HTERT RPE-1 (cell line): ENCODE results near the gene CRTAC1.
"Not testable (repeated sequence)": the region's sequence is repeated elsewhere in the genome, so short reads cannot be mapped to it uniquely, and the experiment has no call there.

ENCODE experiments used
- in situ Hi-C: fragments of 300-500 bp; cut with MboI; formaldehyde crosslinking; loops from 4 replicates; pipeline ENCODE4 v1.14.3; 2020; ENCODE audit warnings: low sequenced_read_pairs

CRTAC1 gene

DNA sequence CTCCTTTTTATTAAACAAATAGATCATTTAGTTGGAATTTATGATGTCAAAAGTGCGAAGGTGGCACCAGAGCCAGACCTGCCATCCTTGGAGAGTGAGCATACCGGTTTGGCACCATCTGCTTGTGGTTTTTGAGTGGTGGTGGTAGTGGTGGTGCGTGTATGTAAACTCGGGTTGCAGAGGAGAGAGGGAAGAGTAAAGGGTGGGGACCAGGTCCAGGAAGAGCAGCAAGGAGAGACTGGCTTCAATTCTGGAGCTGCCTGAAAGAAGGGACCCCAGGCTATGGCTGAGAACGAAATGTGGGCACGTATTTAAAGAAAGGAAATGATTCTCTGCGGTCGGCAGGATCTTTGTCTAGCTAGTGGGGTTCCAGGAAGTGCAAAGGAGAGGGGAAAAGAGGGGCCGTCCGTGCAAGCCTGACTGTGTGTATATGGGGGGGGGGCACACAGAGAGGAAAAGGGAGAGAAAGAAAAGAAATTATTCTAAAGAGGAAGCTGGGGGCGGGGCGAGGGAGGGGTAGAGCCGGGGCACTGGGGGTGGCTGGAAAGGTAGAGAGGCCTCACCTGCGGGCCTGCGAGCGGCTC is 181.2 kb downstream of the CRTAC1 start:
- in situ Hi-C loops: no loop called here

DNA sequence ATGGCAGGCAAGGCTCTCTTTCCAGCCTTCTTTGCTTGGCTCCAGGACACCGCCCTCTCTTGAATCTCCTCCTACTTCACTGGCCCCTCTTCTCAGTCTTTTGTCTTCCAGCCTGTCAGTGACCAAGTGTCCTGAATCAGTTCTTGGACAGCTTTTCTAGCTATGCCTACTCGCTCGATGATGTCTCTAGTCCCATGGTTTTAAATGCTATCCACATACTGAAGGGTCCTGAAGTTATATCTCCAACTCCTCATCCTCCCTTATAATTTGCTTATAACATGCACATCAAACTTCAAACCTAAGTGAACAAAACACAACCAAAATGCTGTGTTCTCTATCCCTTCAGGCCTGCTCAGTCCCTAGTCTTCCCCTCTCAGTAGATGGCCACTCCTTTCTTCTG is 185.7 kb downstream of the CRTAC1 start:
- in situ Hi-C loops: no loop called here

DNA sequence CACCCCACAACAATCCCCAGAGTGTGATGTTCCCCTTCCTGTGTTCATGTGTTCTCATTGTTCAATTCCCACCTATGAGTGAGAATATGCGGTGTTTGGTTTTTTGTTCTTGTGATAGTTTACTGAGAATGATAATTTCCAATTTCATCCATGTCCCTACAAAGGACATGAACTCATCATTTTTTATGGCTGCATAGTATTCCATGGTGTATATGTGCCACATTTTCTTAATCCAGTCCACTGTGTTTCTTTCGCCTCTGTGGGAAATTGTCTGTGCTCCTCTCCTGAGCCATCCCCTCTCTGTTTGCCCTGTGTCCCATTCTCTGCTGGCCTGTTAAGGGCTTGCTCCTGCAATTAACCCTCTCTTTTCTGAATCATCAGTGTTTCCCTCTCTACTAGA is 186.4 kb downstream of the CRTAC1 start:
- in situ Hi-C loops: not testable (repeated sequence)

DNA sequence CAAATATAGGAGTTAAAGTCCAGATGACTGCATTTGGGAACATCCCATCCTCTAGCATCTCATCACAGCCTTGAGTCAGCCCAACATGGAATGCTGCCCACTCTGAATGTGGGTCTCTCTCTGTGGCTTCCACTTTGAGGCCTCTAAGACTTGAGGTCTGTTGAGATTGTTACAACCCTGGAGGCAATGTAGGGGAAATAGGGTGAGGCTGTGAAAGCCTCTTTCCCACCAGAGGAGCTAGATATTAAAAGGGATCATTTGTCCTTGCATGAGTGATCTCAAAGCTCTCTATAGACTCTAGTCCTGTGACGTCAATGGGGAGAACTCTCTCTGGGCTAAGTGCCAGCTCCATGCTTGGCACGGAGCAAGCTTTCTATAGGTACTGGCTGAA is 187.1 kb downstream of the CRTAC1 start:
- in situ Hi-C loops: no loop called here

DNA sequence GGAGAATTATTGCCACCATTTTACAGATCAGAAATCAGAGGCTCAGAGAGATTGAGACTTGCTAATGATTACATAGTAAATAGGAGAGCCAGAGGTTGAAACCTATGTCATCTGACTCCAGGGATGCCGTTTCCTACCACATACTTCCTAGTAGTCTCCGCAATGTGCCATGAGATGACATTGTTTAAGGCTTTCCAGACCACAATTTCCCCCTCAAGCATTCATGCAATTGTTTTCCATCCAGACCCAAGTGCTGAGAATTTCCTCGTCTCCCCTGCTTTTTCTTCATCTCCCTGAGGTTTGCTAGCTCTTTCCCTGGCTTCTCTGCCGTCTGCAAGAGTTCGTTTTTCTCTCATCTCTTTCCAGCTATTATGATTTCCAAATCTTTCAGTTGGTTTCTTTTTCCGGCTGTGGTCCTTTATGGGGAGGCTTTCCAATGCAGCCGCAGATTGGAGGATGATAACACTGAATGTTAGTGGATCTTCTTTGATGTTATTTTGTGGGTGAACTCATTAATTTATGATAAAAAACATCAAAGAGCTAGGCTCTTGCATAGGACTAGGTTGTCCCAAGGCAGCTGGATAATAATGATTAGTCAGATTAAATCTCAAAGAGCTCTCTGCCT is 187.7 kb downstream of the CRTAC1 start:
- in situ Hi-C loops: no loop called here

DNA sequence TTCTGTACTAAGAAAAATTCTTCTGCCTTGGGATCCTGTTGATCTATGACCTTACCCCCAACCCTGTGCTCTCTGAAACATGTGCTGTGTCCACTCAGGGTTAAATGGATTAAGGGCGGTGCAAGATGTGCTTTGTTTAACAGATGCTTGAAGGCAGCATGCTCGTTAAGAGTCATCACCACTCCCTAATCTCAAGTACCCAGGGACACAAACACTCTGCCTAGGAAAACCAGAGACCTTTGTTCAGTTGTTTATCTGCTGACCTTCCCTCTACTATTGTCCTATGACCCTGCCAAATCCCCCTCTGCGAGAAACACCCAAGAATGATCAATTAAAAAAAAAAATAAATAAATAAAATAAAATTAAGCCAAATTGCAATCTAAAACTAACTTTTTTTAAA is 188.3 kb downstream of the CRTAC1 start:
- in situ Hi-C loops: not testable (repeated sequence)

DNA sequence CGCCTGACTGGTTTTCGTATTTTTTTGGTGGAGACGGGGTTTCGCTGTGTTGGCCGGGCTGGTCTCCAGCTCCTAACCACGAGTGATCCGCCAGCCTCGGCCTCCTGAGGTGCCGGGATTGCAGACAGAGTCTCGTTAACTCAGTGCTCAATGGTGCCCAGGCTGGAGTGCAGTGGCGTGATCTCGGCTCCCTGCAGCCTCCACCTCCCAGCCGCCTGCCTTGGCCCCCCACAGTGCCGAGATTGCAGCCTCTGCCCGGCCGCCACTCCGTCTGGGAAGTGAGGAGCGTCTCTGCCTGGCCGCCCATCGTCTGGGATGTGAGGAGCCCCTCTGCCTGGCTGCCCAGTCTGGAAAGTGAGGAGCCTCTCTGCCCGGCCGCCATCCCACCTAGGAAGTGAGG is 189.3 kb downstream of the CRTAC1 start:
- in situ Hi-C loops: not testable (repeated sequence)

DNA sequence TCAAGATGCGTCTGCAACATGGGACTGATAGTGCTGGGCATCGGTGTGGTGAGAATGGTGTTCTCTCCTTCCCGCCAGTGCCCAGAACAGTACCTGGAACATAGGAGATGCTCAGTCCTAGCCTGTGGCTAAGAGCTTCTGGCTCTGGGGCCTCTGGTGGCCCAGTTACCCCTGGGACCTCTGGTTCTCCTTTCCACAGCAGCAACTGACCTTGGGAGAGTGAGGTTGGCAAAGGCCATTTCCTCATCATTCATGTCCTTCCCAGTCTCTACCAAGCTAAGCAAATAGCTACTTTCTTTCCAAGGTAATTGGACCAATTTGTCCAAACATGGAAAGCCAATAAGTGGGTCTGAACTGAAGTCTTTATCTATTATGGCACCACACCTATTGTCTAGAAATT is 192.3 kb downstream of the CRTAC1 start:
- in situ Hi-C loops: no loop called here

DNA sequence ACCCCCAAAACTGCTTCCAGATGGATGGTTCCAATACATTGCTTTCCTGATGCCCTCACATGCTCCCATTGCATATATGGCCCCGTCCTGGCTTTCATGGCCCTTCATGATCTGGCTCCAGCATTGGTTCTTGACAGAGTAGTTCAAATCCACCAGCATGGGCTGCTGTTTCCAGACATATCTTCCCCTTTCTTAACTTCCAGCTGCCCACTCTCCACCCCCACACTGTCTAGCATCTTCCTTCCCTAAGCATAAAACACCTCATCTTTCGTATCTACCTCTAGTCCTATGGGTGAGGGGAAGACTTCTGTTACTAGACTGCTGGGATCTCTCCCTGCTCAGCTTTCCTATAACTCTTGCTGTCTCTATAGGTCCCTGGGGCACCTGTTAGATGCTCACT is 194.0 kb downstream of the CRTAC1 start:
- in situ Hi-C loops: no loop called here

DNA sequence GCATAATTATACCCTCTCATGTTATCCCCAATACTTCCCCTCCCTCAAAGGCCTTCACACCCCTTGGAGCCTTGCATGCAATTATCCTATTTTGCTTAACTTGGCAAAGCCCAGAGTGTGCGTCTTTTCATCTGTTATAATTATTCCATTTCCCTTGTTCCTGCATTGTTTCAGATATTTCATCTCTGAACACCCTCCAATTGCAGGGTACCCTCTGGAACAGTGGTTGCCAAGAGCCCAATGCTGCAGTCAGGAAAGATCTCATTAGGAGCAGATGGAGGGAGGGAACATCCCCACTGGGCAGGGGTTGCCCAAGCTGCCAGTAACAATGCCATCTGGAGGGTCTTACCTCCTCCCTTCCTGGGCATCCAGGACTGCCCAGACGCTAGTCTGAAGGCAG is 199.2 kb downstream of the CRTAC1 start:
- in situ Hi-C loops: no loop called here

DNA sequence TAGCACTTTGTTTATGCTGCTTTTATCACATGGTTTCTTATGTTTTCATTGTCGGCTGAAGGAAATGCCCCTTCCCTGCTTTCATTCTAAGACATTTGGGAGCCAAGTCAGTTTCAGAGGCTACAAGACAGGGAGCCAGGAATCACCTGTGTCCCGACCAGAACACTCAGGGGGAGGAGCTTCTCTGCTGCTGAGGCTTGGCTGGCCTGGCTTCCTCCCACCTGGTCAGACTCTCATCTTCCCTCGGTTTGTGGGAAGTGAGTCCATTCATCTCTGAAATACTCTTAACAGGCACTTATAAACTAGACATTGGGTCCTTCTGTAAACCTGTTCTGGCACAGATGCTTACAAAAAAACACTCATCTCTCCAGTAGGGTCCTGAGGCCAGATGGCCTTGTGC is 200.4 kb downstream of the CRTAC1 start:
- in situ Hi-C loops: no loop called here

DNA sequence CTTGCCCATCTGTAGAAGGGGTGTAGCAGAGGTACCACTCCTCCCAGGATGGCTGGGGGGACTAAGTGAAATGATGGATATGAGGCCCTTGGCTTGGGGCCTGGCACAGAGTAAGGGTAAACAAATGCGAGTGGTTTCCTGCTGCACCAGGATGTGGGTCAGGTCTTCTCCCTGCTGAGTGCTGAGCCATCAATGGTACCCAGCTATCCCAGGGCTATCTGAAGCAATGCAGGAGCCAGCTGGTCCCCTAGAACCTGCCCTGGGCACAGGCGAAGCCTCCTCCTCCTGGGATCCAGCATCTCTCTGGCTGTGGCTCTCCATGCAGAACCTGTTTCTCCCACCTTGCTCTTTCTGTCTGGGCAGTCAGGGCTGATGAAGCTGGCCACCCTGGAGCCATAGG is 201.7 kb downstream of the CRTAC1 start:
- in situ Hi-C loops: no loop called here

DNA sequence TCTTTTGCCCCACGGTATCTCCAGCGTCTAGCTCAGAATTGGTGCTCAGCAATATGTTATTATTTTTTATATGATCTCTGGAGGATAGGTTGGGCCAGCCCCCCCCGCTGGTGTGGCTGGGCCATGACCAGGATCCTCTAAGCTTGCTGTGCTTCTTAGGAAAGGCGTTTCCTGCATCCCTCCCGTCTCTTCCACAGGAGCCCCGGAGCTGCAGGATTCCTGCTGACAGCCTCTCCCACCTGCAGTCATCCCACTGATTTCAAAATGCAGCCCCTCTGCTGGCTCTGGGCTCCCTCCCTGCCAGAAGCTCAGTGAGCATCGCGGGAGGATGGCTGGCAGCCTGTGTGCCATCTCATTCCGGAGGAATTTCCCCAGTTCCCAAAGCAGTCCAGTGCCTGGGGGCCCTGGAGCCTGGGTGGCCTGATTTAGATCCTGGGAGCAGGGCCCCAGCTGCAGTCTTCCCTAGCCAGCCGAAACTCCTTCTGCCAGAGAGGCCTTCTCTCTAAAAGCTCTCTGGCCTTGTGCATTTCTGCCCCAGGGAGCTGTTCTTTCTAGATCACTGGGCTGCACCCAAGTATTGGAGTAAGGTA is 202.6 kb downstream of the CRTAC1 start:
- in situ Hi-C loops: no loop called here

DNA sequence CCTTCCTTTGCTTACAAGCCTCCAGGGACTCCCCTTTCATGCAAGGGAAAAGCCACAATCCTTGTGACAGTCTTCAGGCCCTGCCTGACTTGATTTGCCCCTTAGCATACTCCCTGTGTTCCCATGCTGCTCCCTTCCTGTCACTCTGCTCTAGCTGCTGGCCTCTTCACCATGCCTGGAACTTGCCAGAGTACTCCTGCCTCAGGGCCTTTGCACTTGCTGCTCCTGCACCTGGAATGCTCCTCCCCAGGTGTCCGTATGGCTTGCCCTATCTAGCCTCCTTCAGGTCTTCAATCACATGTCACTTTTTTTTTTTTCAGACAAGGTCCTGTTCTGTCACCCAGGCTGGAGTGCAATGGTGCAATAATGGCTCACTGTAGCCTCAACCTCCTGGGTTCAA is 203.5 kb downstream of the CRTAC1 start:
- in situ Hi-C loops: no loop called here

DNA sequence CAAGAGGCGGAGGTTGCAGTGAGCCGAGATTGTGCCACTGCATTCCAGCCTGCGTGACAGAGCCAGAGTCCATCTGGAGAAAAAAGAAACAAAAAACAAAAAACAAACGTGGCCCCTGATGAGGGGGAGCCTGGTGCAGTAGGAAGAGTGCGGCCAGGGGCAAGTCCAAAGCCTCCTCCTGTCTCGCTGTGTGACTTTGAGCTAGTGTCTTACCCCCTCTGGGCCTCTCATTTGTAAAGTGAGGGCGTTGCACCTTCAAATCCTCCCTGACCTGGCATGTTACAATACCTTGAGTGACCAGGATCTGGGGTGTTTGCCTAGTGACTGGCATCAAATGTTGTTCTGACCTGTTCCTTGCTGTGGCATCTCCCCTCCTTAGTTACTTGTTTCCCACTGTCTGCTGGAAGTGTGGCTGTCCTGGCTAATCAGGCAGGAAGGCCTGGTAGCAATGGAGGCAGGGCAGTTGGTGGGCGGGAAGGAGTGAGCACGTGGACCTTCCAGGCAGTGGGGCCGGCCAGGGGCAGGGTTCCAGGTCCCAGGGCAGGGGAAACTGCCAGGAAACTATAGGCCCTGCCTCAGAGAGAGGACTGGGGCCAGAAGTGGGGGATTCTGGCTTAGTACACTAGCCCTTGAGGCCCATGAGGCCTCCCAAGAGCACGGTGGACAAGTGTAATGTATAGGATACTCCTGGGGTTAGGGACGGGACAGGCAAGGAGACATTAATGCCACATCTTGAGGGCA is 205.2 kb downstream of the CRTAC1 start:
- in situ Hi-C loops: no loop called here

DNA sequence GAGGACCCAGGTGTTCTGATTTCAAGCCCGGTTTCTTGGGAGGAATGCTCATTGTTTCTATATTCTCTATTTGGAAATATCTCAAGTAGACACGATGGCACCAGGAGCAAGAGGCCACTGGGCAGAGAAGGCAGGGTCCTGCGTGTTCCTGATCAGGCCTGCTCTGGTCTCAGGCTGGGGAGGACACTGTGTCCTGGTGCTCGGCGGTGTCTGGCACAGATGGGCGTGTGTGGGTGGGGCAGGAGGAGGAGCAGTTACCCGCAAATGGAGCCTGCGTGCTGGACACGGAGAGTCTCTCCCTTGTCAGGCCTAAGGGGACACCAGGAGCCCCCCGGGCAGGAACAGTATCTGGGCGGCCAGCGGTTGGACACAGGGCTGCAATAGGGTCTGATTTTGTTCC is 206.7 kb downstream of the CRTAC1 start:
- in situ Hi-C loops: no loop called here

DNA sequence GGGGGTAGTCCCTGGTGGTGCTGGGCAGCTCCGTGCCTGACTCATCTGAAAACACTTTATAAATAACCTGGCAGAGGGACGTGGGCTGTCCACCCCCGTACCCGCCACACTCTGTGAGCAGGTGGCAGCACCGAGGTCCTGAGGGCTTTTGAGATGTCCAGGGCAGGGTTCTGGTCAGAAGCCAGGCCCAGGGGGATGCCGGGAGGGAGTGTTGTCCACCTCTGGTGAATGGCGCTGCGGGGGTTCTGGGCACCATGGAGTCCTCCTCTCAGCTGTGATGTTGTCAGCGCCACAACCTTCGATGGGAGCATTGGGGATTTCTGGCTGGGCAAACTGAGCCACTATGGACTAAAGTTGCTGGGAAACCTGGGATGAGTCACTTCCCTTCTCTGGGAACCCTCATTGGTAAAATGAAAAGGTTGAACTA is 208.1 kb downstream of the CRTAC1 start:
- in situ Hi-C loops: no loop called here

DNA sequence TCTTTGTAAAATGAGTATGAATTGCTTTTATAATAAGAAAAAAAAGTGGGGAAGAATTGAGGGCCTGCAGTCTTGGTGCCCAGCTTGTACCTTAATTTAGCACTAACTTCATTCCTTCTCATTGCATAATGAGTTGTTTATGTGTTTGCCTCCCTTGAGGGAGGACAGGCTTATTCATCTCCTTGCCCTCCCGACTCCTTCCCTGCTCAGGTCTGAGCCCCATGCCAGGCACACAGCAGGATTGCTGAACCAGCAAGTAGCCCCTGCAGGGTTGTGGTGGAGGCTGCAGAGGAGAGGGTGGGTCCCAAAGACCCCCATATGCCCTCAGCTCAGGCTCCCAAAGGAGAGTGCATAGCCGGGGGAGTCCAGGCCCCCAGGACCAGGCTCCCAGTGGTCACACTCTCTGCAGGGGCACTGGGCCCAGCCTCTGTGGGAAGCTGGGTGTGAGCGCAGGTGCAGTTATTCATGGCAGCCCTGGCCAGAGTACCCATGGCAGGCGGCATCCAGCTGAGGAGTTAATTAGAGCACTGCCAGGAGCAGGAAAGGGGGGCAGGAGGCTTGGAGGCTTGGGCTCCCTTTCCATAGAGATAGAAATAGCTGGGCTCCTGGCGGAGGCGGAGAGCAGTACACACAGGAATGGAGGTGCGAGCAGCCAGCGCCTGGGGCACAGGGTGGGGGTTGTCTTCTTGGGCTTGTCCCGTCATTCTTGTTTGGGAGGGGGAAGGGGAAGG is 208.9 kb downstream of the CRTAC1 start:
- in situ Hi-C loops: no loop called here

DNA sequence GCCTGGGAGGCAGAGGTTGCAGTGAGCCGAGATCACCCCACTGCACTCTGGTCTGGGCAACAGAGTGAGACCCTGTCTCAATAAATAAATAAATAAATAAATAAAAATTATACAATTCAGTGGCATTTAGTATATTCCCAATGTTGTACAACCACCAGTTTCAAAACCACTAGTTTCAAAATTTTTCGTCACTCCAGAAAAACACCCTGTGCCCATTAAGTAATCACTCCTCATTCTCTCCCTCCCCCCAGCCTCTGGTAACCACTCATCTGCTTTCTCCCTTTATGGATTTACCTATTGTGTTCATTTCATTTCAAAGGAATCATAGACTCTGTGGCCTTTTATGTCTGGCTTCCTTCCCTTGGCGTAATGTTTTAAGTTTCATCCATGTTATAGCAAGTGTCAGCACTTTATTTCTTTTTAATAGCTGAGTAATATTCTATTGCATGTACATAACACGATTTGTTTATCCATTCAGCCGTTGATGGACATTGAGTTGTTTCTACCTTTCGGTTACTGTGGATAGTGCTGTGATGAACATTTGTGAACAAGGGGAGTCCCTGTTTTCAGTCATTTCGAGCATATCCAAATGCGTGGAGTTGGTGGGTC is 210.2 kb downstream of the CRTAC1 start:
- in situ Hi-C loops: no loop called here

DNA sequence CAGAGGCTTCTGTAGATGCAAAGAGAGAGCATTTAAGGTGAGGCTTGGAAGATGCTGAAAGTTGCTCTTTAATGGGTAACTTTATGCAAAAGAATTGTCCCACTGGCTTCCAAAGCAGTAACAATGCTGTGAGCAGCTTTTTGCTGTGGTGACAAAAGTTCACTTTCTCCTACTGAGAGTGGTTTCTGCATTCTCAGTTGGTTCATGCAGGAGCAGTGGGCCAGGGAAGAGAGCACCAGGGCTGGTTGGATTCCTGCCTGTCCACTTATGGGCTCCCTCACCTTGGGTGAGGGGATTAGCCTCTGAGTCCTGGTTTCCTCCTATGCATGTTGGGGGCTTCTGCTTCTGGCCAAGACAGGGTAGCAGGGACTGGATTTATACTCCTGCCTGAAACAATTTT is 211.8 kb downstream of the CRTAC1 start:
- in situ Hi-C loops: no loop called here

DNA sequence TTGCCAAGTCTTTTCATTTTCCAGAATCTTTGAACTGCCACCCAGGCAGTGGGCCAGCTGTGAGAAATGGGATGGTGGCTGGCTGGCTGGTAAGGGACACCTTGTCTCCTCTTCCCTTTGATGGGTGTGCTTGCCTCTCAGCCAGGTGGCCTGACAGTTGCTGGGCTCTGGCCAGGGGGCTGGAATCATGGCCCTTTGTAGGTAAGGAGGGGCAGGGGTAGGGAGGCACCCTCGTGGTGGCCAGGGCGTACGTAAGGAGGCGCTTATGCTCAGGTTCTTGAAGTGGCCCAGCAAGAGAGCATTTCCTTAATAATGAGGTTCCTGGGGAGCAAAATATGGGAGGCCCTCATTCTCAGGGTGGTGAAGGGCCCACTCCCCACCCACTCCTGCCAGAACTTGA is 213.8 kb downstream of the CRTAC1 start:
- in situ Hi-C loops: no loop called here
